WTC11 (cell line): ENCODE results near the gene RHBDL1.

Source experiments
- CREB1 ChIP-seq: sonication (generic); formaldehyde crosslinking; IDR thresholded peaks from 2 replicates; pipeline ENCODE4 v1.8.0; 2023; ENCODE audit warnings: mild to moderate bottlenecking, missing genetic modification reagents
- CTCF ChIP-seq: fragments of 200-600 bp; IDR thresholded peaks from 2 replicates; pipeline ENCODE4 v1.8.0; 2022; ENCODE audit warnings: antibody characterized with exemption
- FOXJ3 ChIP-seq: sonication (generic); formaldehyde crosslinking; IDR thresholded peaks from 2 replicates; pipeline ENCODE4 v1.9.0; 2021; ENCODE audit warnings: missing genetic modification reagents, mild to moderate bottlenecking, borderline replicate concordance

GRCh38 chr16:629833-630248, 45.6 kb upstream of the RHBDL1 start:
- TF ChIP-seq CTCF (no peak), FOXJ3 (CRISPR knock-in tag) (no peak), CREB1 (CRISPR knock-in tag) (no peak)
